WTC11 (cell line): Measurements from ENCODE around the gene TBCE. TPM values are rescaled to one million over a fixed set of nuclear protein-coding genes. Genes with fewer than 3 reads are reported as not detected.

Experiments
- ATAC-seq: fragments of 200-7000 bp; cut with Tn5 transposase; 2 replicates; pipeline ENCODE4 v1.10.0; 2021; ENCODE audit warnings: mild to moderate bottlenecking, moderate library complexity
- CTCF ChIA-PET: fragments of 300-600 bp; sonication (Branson Sonifier 250); formaldehyde crosslinking; loops from one replicate; lab custom pipeline; 2021; ENCODE audit warnings: antibody characterized with exemption; lab: Charles Lee
- POLR2A ChIA-PET: fragments of 350-600 bp; sonication (Branson Sonifier 250); formaldehyde crosslinking; loops from one replicate; lab custom pipeline; 2021; ENCODE audit warnings: antibody characterized with exemption; lab: Charles Lee
- DNase-seq: peaks from one replicate; pipeline ENCODE4 v3.0.0; 2021; ENCODE audit warnings: low spot score
- H3K27ac Mint-ChIP-seq: 2 replicates; pipeline ENCODE4 v1.8.0; 2021; ENCODE audit warnings: mixed read lengths
- H3K27me3 Mint-ChIP-seq: 2 replicates; pipeline ENCODE4 v1.8.0; 2021; ENCODE audit warnings: low read depth, mild to moderate bottlenecking, moderate library complexity, mixed read lengths
- H3K36me3 Mint-ChIP-seq: 2 replicates; pipeline ENCODE4 v1.8.0; 2021; ENCODE audit warnings: mixed read lengths
- H3K4me1 Mint-ChIP-seq: 2 replicates; pipeline ENCODE4 v1.8.0; 2022; ENCODE audit warnings: mixed read lengths
- H3K4me3 Mint-ChIP-seq: 2 replicates; pipeline ENCODE4 v1.8.0; 2021; ENCODE audit warnings: mild to moderate bottlenecking, moderate library complexity, mixed read lengths
- H3K9me3 Mint-ChIP-seq: 2 replicates; pipeline ENCODE4 v1.8.0; 2021; ENCODE audit warnings: mixed read lengths
- CBFB ChIP-seq: sonication (generic); formaldehyde crosslinking; IDR thresholded peaks from 2 replicates; pipeline ENCODE4 v1.8.1; 2022; ENCODE audit warnings: mild to moderate bottlenecking, low read depth, missing genetic modification reagents
- FOXP1 ChIP-seq: sonication (generic); formaldehyde crosslinking; IDR thresholded peaks from 2 replicates; pipeline ENCODE4 v1.8.0; 2022; ENCODE audit warnings: missing genetic modification reagents, mild to moderate bottlenecking, moderate library complexity, borderline replicate concordance
- GABPB1 ChIP-seq: sonication (generic); formaldehyde crosslinking; IDR thresholded peaks from 2 replicates; pipeline ENCODE4 v1.8.1; 2023; ENCODE audit warnings: mild to moderate bottlenecking, missing genetic modification reagents
- GTF2I ChIP-seq: fragments of 250-450 bp; sonication (Bioruptor Pico); conservative IDR thresholded peaks from 2 replicates; pipeline ENCODE4 v1.4.0; 2021; ENCODE audit warnings: mild to moderate bottlenecking
- IRF2 ChIP-seq: sonication (generic); formaldehyde crosslinking; IDR thresholded peaks from 2 replicates; pipeline ENCODE4 v1.8.0; 2022; ENCODE audit warnings: low read depth, missing genetic modification reagents, borderline replicate concordance
- JAZF1 ChIP-seq: fragments of 250-450 bp; sonication (Bioruptor Pico); IDR thresholded peaks from 2 replicates; pipeline ENCODE4 v1.9.0; 2021; ENCODE audit warnings: moderate library complexity, mild to moderate bottlenecking, inconsistent platforms
- KAT7 ChIP-seq: sonication (generic); formaldehyde crosslinking; IDR thresholded peaks from 2 replicates; pipeline ENCODE4 v1.8.1; 2023; ENCODE audit warnings: missing genetic modification reagents, mild to moderate bottlenecking, borderline replicate concordance
- MXD4 ChIP-seq: fragments of 250-450 bp; sonication (Bioruptor Pico); IDR thresholded peaks from 2 replicates; pipeline ENCODE4 v1.8.0; 2021; ENCODE audit warnings: mild to moderate bottlenecking, moderate library complexity, borderline replicate concordance
- OVOL2 ChIP-seq: fragments of 250-450 bp; sonication (Bioruptor Pico); IDR thresholded peaks from 2 replicates; pipeline ENCODE4 v1.9.0; 2021; ENCODE audit warnings: mild to moderate bottlenecking, borderline replicate concordance
- RELA ChIP-seq: sonication (generic); formaldehyde crosslinking; IDR thresholded peaks from 2 replicates; pipeline ENCODE4 v1.8.1; 2022; ENCODE audit warnings: missing genetic modification reagents, mild to moderate bottlenecking, borderline replicate concordance
- SOX15 ChIP-seq: fragments of 250-450 bp; sonication (Bioruptor Pico); IDR thresholded peaks from 2 replicates; pipeline ENCODE4 v1.9.0; 2021; ENCODE audit warnings: mild to moderate bottlenecking
- TP53 ChIP-seq: sonication (generic); formaldehyde crosslinking; IDR thresholded peaks from 2 replicates; pipeline ENCODE4 v1.8.1; 2023; ENCODE audit warnings: mild to moderate bottlenecking, missing genetic modification reagents
- ZNF138 ChIP-seq: sonication (generic); formaldehyde crosslinking; conservative IDR thresholded peaks from 2 replicates; pipeline ENCODE4 v1.8.1; 2022; ENCODE audit warnings: mild to moderate bottlenecking, moderate library complexity, missing genetic modification reagents
- ZNF263 ChIP-seq: sonication (generic); formaldehyde crosslinking; IDR thresholded peaks from 2 replicates; pipeline ENCODE4 v1.8.1; 2022; ENCODE audit warnings: low read depth, mild to moderate bottlenecking, moderate library complexity, missing genetic modification reagents
- total RNA-seq: library from RNA; stranded (reverse); gene quantifications from 3 replicates; pipeline ENCODE4 v1.2.3, GENCODE V29; 2021
- TF ChIP-seq, protein P1 (sequence below): fragments of 200-600 bp; IDR thresholded peaks from 2 replicates; pipeline ENCODE4 v1.8.0; 2022; ENCODE audit warnings: antibody characterized with exemption
- TF ChIP-seq, protein P2 (sequence below): sonication (generic); formaldehyde crosslinking; IDR thresholded peaks from 2 replicates; pipeline ENCODE4 v1.8.1; 2022; ENCODE audit warnings: mild to moderate bottlenecking, missing genetic modification reagents, moderate library complexity, borderline replicate concordance
- TF ChIP-seq, protein P3 (sequence below): sonication (generic); formaldehyde crosslinking; conservative IDR thresholded peaks from 2 replicates; pipeline ENCODE4 v1.8.1; 2022; ENCODE audit warnings: mild to moderate bottlenecking, missing genetic modification reagents
- TF ChIP-seq, protein P4 (sequence below): sonication (generic); formaldehyde crosslinking; IDR thresholded peaks from 2 replicates; pipeline ENCODE4 v1.8.0; 2023; ENCODE audit warnings: missing genetic modification reagents
- TF ChIP-seq, protein P5 (sequence below): sonication (generic); formaldehyde crosslinking; IDR thresholded peaks from 2 replicates; pipeline ENCODE4 v1.8.1; 2023; ENCODE audit warnings: mild to moderate bottlenecking, missing genetic modification reagents
- TF ChIP-seq, protein P6 (sequence below): sonication (generic); formaldehyde crosslinking; IDR thresholded peaks from 2 replicates; pipeline ENCODE4 v1.8.1; 2022; ENCODE audit warnings: low read depth, mild to moderate bottlenecking, moderate library complexity, missing genetic modification reagents, borderline replicate concordance

The TBCE gene
- total RNA-seq, 1 experiment from 2014 or later, result 34.8 TPM

DNA sequence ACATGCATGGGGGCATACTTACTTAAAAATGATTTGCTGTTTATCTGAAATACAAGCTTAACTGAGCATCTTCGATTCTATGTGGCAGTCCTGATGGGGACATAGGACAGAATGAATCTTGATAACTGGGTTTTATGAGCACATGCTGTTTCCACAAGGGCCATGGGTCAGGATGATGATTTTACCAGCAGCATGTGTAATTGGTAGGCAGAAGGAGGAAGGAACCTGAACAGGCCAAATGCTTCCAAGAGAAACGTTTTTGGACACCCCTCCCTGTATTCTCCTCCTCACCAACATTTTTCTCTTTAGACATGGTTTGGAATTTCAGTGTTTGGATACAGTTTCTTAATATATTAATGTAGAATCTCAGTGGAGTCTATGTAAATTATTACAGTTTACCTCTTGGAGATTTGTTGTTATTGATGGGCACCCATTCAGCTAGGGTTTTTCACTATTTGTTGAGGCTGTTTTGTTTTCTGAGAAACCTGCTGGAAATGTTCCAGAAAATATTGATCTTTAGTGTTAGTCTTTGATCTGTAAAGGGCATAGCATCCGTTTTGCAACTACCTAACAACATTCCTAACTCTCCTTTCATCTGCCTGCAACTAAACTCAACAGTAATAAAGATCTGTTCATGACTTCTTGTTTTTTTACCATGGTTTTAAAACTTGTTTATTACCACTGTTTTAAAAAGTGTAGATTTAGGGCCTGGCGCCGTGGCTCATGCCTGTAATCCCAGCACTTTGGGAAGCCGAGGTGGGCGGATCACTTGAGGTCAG is 42.0 kb downstream of the TBCE start:
- no peaks in the 10 kb centered on the region for H3K27me3 Mint-ChIP-seq
- TF ChIP-seq RELA (CRISPR knock-in tag) (no peak), JAZF1 (CRISPR knock-in tag) (no peak), GABPB1 (CRISPR knock-in tag) (peak; percentile 54), GTF2I (no peak)
- peaks cover 4% of the 10 kb centered on the region for H3K4me1 Mint-ChIP-seq
- H3K4me3 Mint-ChIP-seq, result no peak overlapping the region
- DNase-seq (no peak), ATAC-seq (no peak)
- POLR2A ChIA-PET, result no interaction called here
- CTCF ChIA-PET, result interaction anchor here (0.5 to 1.1 kb wide), 3 partner anchors 8 to 158 kb away, joined by 3 to 4 read pairs (median 3); no protein-coding TSS in a partner anchor
- H3K9me3 Mint-ChIP-seq, result 0 out of 2 replicates have a peak, but pooled peaks cover 4% of the 10 kb centered on the region
- peak overlapping the region; percentile 48; the same call in 1 of the 2 replicates for H3K27ac Mint-ChIP-seq
- peaks cover 1% of the 10 kb centered on the region for H3K36me3 Mint-ChIP-seq

DNA sequence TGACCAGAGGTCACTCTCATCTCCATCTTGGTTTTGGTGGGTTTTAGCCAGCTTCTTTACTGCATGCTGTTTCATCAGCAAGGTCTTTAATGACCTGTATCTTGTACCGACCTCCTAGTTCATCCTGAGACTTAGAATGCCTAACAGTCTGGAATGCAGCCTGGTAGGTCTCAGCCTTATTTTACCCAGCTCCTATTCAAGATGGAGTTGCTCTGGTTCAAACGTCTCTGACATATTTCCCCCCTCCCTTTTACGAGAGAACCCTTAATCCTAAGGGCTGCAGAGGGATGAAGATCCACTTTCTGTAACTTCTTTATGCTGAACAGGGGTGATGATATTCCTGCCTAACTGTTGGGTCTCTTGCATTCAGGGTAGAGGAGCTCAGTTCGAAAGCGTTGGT is 43.2 kb downstream of the TBCE start:
- Mint-ChIP-seq H3K36me3 (peaks cover 8% of the 10 kb centered on the region), H3K9me3 (0 out of 2 replicates have a peak, but pooled peaks cover 4% of the 10 kb centered on the region), H3K27me3 (no peaks in the 10 kb centered on the region), H3K4me1 (peaks cover 4% of the 10 kb centered on the region), H3K4me3 (no peak overlapping the region), H3K27ac (peak overlapping the region; percentile 72)
- POLR2A ChIA-PET, result no interaction called here
- ATAC-seq (no peak), DNase-seq (no peak)
- CTCF ChIA-PET, result interaction anchor here (0.8 kb wide), 1 partner anchor 151 kb away, joined by 3 read pairs; no protein-coding TSS in a partner anchor
- no peak for TF ChIP-seq ZNF138 (CRISPR knock-in tag)
- TF ChIP-seq, protein P1, sequence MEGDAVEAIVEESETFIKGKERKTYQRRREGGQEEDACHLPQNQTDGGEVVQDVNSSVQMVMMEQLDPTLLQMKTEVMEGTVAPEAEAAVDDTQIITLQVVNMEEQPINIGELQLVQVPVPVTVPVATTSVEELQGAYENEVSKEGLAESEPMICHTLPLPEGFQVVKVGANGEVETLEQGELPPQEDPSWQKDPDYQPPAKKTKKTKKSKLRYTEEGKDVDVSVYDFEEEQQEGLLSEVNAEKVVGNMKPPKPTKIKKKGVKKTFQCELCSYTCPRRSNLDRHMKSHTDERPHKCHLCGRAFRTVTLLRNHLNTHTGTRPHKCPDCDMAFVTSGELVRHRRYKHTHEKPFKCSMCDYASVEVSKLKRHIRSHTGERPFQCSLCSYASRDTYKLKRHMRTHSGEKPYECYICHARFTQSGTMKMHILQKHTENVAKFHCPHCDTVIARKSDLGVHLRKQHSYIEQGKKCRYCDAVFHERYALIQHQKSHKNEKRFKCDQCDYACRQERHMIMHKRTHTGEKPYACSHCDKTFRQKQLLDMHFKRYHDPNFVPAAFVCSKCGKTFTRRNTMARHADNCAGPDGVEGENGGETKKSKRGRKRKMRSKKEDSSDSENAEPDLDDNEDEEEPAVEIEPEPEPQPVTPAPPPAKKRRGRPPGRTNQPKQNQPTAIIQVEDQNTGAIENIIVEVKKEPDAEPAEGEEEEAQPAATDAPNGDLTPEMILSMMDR, result no peak
- no peak for TF ChIP-seq GABPB1 (CRISPR knock-in tag)
- TF ChIP-seq, protein P2, sequence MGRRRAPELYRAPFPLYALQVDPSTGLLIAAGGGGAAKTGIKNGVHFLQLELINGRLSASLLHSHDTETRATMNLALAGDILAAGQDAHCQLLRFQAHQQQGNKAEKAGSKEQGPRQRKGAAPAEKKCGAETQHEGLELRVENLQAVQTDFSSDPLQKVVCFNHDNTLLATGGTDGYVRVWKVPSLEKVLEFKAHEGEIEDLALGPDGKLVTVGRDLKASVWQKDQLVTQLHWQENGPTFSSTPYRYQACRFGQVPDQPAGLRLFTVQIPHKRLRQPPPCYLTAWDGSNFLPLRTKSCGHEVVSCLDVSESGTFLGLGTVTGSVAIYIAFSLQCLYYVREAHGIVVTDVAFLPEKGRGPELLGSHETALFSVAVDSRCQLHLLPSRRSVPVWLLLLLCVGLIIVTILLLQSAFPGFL (CRISPR knock-in tag), result no peak
- no peak for TF ChIP-seq OVOL2 (CRISPR knock-in tag)
- TF ChIP-seq ZNF263 (CRISPR knock-in tag), result no peak
- TF ChIP-seq, protein P3, sequence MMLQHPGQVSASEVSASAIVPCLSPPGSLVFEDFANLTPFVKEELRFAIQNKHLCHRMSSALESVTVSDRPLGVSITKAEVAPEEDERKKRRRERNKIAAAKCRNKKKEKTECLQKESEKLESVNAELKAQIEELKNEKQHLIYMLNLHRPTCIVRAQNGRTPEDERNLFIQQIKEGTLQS (CRISPR knock-in tag), result no peak
- TF ChIP-seq, protein P4, sequence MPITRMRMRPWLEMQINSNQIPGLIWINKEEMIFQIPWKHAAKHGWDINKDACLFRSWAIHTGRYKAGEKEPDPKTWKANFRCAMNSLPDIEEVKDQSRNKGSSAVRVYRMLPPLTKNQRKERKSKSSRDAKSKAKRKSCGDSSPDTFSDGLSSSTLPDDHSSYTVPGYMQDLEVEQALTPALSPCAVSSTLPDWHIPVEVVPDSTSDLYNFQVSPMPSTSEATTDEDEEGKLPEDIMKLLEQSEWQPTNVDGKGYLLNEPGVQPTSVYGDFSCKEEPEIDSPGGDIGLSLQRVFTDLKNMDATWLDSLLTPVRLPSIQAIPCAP (CRISPR knock-in tag), result no peak
- no peak for TF ChIP-seq KAT7 (CRISPR knock-in tag)
- no peak for TF ChIP-seq SOX15 (CRISPR knock-in tag)
- TF ChIP-seq, protein P5, sequence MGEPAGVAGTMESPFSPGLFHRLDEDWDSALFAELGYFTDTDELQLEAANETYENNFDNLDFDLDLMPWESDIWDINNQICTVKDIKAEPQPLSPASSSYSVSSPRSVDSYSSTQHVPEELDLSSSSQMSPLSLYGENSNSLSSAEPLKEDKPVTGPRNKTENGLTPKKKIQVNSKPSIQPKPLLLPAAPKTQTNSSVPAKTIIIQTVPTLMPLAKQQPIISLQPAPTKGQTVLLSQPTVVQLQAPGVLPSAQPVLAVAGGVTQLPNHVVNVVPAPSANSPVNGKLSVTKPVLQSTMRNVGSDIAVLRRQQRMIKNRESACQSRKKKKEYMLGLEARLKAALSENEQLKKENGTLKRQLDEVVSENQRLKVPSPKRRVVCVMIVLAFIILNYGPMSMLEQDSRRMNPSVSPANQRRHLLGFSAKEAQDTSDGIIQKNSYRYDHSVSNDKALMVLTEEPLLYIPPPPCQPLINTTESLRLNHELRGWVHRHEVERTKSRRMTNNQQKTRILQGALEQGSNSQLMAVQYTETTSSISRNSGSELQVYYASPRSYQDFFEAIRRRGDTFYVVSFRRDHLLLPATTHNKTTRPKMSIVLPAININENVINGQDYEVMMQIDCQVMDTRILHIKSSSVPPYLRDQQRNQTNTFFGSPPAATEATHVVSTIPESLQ (CRISPR knock-in tag), result no peak
- TF ChIP-seq MXD4, result no peak
- TF ChIP-seq FOXP1, result no peak
- TF ChIP-seq IRF2 (CRISPR knock-in tag), result no peak
- no peak for TF ChIP-seq TP53 (CRISPR knock-in tag)
- TF ChIP-seq, protein P6, sequence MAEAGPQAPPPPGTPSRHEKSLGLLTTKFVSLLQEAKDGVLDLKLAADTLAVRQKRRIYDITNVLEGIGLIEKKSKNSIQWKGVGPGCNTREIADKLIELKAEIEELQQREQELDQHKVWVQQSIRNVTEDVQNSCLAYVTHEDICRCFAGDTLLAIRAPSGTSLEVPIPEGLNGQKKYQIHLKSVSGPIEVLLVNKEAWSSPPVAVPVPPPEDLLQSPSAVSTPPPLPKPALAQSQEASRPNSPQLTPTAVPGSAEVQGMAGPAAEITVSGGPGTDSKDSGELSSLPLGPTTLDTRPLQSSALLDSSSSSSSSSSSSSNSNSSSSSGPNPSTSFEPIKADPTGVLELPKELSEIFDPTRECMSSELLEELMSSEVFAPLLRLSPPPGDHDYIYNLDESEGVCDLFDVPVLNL (CRISPR knock-in tag), result no peak
- TF ChIP-seq CBFB (CRISPR knock-in tag), result no peak
